ENCODE results near the gene DPYSL3. TPM values are rescaled to one million over a fixed set of nuclear protein-coding genes. Genes with fewer than 3 reads are reported as not detected.

DPYSL3 gene
- total and polyA plus RNA-seq, 4 donors = 0.35 to 3.6 (median 1.7) TPM

GRCh38 chr5:147373328-147373727 lies 136.5 kb downstream of the DPYSL3 start:
- Histone ChIP-seq H3K27me3 (ENCODE audit: control insufficient read depth in 4 of 4, insufficient read depth in 4 of 4, low read length in 3 of 4) (no peaks in the 10 kb centered on the region), H3K9ac (ENCODE audit: low read depth in 1 of 2, low read length in 2 of 2) (no peak overlapping the region), H3K36me3 (ENCODE audit: control insufficient read depth in 4 of 4, insufficient read depth in 3 of 4, low read depth in 1 of 4, low read length in 3 of 4) (no peaks in the 10 kb centered on the region), H3K4me1 (ENCODE audit: control insufficient read depth in 4 of 4, insufficient read depth in 4 of 4, low read length in 3 of 4) (no peaks in the 10 kb centered on the region), H3K27ac (ENCODE audit: low read depth in 1 of 2, low read length in 2 of 2) (no peak overlapping the region), H3K4me3 (ENCODE audit: low read depth in 1 of 3, low read length in 3 of 3) (no peak overlapping the region), H3K9me3 (ENCODE audit: control insufficient read depth in 4 of 4, low read length in 3 of 4) (no peaks in the 10 kb centered on the region)
- 89% methylated on average over 3 of the region's 3 CpGs for WGBS
- no peak for DNase-seq (ENCODE audit: low spot score)
- TF ChIP-seq ATF3 (IDR thresholded peaks at IDR 0.05) = no peak
- TF ChIP-seq FOXA2 (IDR thresholded peaks at IDR 0.05) = no peak
- TF ChIP-seq RXRA (IDR thresholded peaks at IDR 0.05) = no peak
- TF ChIP-seq CTCF (IDR thresholded peaks at IDR 0.05; ENCODE audit: low read depth, low read length, missing input control) = no peak
- no peak for TF ChIP-seq SP1 (IDR thresholded peaks at IDR 0.05)
- TF ChIP-seq FOXA1 (IDR thresholded peaks at IDR 0.05) = no peak
- TF ChIP-seq EGR1 (IDR thresholded peaks at IDR 0.05; ENCODE audit: low read depth in 2 of 2) = no peak
- TF ChIP-seq NR2F2 (IDR thresholded peaks at IDR 0.05) = no peak
- TF ChIP-seq HNF4A (conservative IDR thresholded peaks at IDR 0.05) = no peak
- no peak for TF ChIP-seq RAD21 (IDR thresholded peaks at IDR 0.05)
- TF ChIP-seq ZBTB33 (IDR thresholded peaks at IDR 0.05) = no peak
- no peak for TF ChIP-seq TAF1 (conservative IDR thresholded peaks at IDR 0.05)

GRCh38 chr5:147372191-147372590 lies 137.7 kb downstream of the DPYSL3 start:
- no peaks in the 10 kb centered on the region for H3K4me1 ChIP-seq (ENCODE audit: control insufficient read depth in 4 of 4, insufficient read depth in 4 of 4, low read length in 3 of 4)
- H3K9ac ChIP-seq (ENCODE audit: low read depth in 1 of 2, low read length in 2 of 2) = no peak overlapping the region
- no peak for DNase-seq (ENCODE audit: low spot score)
- H3K27me3 ChIP-seq (ENCODE audit: control insufficient read depth in 4 of 4, insufficient read depth in 4 of 4, low read length in 3 of 4) = no peaks in the 10 kb centered on the region
- H3K27ac ChIP-seq (ENCODE audit: low read depth in 1 of 2, low read length in 2 of 2) = no peak overlapping the region
- H3K4me3 ChIP-seq (ENCODE audit: low read depth in 1 of 3, low read length in 3 of 3) = no peak overlapping the region
- 97% methylated on average over 1 of the region's 1 CpG for WGBS
- no peaks in the 10 kb centered on the region for H3K36me3 ChIP-seq (ENCODE audit: control insufficient read depth in 4 of 4, insufficient read depth in 3 of 4, low read depth in 1 of 4, low read length in 3 of 4)
- TF ChIP-seq REST (IDR thresholded peaks at IDR 0.05) = no peak
- TF ChIP-seq ATF3 (IDR thresholded peaks at IDR 0.05) = no peak
- no peak for TF ChIP-seq CTCF (IDR thresholded peaks at IDR 0.05; ENCODE audit: low read depth, low read length, missing input control)
- no peak for TF ChIP-seq FOXA2 (IDR thresholded peaks at IDR 0.05)
- no peak for TF ChIP-seq JUND (IDR thresholded peaks at IDR 0.05)
- TF ChIP-seq MAX (IDR thresholded peaks at IDR 0.05) = no peak
- no peak for TF ChIP-seq ZBTB33 (IDR thresholded peaks at IDR 0.05)
- TF ChIP-seq EGR1 (IDR thresholded peaks at IDR 0.05; ENCODE audit: low read depth in 2 of 2) = no peak
- TF ChIP-seq HNF4A (conservative IDR thresholded peaks at IDR 0.05) = no peak
- no peak for TF ChIP-seq YY1 (IDR thresholded peaks at IDR 0.05)
- no peak for TF ChIP-seq GABPA (IDR thresholded peaks at IDR 0.05 in 1 of 2, conservative IDR thresholded peaks at IDR 0.05 in 1 of 2)
- no peak for TF ChIP-seq TAF1 (conservative IDR thresholded peaks at IDR 0.05)
- TF ChIP-seq RXRA (IDR thresholded peaks at IDR 0.05) = no peak
- no peak for TF ChIP-seq SP1 (IDR thresholded peaks at IDR 0.05)
- TF ChIP-seq RAD21 (IDR thresholded peaks at IDR 0.05) = no peak
- no peaks in the 10 kb centered on the region for H3K9me3 ChIP-seq (ENCODE audit: control insufficient read depth in 4 of 4, low read length in 3 of 4)

Measured in liver (tissue), 9 donors.